Erythroblast (primary cell): ENCODE data around the gene SLC39A13.

Source experiments
- GATA1 ChIP-seq: IDR thresholded peaks from 2 replicates; pipeline ENCODE4 v1.6.1; 2011; ENCODE audit warnings: low read depth, mild to moderate bottlenecking, control low read depth, low read length, moderate library complexity
- POLR2A ChIP-seq: IDR thresholded peaks from 2 replicates; pipeline ENCODE4 v1.6.1; 2011; ENCODE audit warnings: mild to moderate bottlenecking, low read length

DNA sequence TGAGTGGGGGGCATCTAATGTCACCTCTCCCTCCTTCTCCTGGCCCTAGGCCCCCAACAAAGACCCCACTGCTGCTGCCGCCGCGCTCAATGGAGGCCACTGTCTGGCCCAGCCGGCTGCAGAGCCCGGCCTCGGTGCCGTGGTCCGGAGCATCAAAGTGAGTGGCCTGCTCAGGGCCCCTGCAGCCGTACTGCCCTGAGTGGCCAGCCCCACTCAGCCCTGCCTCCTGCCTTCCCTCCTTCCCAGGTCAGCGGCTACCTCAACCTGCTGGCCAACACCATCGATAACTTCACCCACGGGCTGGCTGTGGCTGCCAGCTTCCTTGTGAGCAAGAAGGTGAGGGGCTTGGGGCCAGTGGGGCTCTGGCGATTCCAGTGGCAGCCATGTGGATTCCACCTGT, 5.0 kb downstream of the SLC39A13 start:
- TF ChIP-seq POLR2A (no peak), GATA1 (no peak)
